GM13977 (cell line): ENCODE results near the gene DFFA.
"Not testable (repeated sequence)": the region's sequence is repeated elsewhere in the genome, so short reads cannot be mapped to it uniquely, and the experiment has no call there.

ENCODE experiments used
- DNase-seq: peaks from one replicate; pipeline ENCODE4 v3.0.0; 2012; ENCODE audit warnings: low spot score
- in situ Hi-C: fragments of 300-500 bp; cut with MboI; formaldehyde crosslinking; loops from one replicate; pipeline ENCODE4 v1.12.0; 2022; ENCODE audit warnings: low sequenced_read_pairs, low pct_unique_long_range_greater_than_20kb, mixed read lengths, inconsistent platforms; ENCODE audit not compliant: unreplicated experiment
- TF ChIP-seq, protein P1 (sequence below): IDR thresholded peaks from 2 replicates; pipeline ENCODE4 v1.5.1; 2012; ENCODE audit warnings: mild to moderate bottlenecking, control low read depth; ENCODE audit not compliant: insufficient read depth; ENCODE audit errors: extremely low read depth, missing control alignments

The DFFA gene

DNA sequence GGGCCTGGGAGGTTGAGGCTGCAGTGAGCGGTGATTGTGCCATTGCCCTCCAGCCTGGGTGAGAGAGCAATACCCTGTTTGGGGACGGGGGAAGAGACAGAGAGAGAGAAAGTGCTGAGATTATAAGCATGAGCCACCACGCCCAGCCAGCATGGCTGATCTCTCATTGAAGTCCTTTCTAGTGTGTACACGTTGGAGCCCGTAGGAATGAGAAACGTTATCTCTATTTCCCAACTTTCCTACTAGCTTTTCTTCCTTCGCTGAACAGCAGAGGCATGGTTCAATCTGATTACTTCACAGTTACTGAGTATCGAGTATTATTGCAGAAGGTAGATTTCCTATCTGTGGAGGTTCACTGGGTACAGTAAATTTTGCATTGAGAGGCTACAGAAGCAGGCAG is 7.0 kb upstream of the DFFA start:
- TF ChIP-seq, protein P1, sequence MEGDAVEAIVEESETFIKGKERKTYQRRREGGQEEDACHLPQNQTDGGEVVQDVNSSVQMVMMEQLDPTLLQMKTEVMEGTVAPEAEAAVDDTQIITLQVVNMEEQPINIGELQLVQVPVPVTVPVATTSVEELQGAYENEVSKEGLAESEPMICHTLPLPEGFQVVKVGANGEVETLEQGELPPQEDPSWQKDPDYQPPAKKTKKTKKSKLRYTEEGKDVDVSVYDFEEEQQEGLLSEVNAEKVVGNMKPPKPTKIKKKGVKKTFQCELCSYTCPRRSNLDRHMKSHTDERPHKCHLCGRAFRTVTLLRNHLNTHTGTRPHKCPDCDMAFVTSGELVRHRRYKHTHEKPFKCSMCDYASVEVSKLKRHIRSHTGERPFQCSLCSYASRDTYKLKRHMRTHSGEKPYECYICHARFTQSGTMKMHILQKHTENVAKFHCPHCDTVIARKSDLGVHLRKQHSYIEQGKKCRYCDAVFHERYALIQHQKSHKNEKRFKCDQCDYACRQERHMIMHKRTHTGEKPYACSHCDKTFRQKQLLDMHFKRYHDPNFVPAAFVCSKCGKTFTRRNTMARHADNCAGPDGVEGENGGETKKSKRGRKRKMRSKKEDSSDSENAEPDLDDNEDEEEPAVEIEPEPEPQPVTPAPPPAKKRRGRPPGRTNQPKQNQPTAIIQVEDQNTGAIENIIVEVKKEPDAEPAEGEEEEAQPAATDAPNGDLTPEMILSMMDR = no peak
- in situ Hi-C loops = no loop called here
- no peak for DNase-seq

DNA sequence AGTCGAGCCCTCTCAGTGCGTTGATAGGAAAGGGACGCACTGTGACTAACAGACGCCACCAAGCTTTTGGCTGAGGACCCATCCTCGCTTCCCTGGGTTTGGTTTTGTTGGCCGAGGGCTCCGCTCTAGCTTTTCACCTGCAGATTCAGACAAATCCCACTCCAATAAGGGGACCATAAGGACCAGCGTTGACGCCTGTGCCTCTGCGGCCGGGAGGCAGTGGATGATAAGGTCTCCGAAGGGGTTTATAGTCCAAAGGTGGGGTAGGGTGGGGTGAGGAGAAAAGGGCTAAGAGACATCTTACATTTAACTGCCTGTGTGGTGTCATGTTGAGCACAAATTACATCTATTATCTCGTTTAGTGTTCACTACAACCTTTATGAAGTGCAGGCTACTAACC is 3.2 kb upstream of the DFFA start:
- DNase-seq = no peak
- in situ Hi-C loops = no loop called here
- TF ChIP-seq, protein P1 = no peak

DNA sequence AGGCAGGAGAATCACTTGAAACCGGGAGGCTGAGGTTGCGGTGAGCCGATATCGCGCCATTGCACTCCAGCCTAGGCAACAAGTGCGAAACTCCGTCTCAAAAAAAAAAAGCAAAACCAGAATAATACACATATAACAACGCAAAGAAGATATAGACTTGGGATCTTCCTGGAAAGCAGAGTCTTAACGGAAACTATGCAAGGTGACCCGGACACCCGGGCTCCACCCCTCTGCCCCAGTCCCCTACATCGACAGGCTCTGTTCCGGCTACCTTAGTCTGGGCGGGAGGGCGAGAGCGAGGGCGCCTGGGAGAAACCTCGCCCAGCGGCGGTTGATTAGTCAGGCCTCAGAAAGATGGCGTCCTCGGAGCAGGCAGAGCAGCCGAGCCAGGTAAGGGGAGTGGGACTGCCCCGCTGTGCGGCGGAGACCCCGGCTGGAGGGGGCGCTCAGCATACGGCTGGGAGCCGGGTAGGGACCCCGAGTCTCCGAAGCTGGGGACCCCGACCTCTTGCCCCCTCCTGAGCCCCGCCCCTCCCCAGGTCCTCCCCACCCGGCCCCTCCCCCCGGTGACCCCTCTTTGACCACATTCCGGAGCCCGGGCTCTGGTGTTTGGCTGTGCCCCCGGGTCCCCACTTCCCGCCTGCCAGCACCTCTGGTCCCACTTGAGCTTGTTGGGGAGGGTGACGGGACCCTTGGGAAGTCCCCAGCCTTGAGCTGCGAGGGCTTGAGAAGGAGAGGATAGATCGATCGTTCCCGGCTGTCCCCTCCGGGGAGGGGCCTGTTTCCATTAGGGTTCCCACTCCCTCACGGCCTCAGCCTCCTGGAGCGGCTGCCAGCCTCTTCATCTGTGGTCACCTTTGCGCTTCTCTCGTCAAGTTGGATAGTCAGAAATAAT is 2.5 kb upstream of the DFFA start, which contains the start of gene PEX14:
Gene PEX14 (plus strand): TSS at position 338 of the 895 bp plus-strand sequence. CDS start 17 bp downstream, at position 355.
- peak; percentile 92 for DNase-seq
- in situ Hi-C loops = no loop called here
- TF ChIP-seq, protein P1 = no peak

- in situ Hi-C loops, DNase-seq: not testable (repeated sequence)
These were observed 1.9 kb upstream of the DFFA start for GRCh38 chr1:10474309-10474612.

GRCh38 chr1:10473145-10473765 is 926 bp upstream of the DFFA start:
- TF ChIP-seq, protein P1 = no peak
- in situ Hi-C loops = no loop called here
- DNase-seq = no peak

DNA sequence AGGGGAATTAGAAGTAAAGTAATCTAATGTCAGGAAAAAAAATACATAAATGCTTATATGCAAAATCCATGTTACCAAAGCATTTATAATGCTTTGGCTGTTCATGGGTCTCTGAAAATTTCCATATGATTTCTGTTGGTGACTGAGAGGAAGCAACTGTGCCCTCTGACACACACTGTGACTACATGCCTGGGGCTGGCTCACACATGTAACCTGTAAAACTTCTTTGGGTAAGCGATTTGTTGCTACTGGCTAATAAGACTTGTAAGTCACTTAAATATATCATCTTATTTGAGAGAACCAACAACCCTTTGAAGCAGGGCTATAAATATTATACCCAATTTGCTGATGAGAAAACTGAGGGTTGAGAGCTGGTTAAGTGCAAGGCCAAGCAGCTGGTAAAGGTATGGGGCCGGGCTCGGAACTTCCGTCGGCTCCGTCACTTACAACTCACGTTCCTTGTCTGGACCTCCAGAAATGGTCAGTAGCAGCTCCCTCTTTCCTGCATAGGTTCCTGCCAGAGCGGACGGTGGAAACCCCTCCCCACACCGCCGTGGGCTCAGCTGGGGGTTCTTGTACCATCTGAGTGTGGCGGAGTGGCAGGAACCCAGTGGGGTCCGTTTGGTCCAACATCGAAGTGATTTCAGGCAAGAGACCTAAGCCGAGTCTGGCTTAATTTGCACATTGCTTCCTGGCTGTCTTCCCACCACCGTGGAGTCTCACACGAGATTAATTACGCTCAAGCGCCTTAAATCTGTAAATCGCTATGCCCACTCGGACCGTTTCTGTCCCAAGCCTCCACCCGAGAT is 714 bp downstream of the DFFA start:
- in situ Hi-C loops = no loop called here
- TF ChIP-seq, protein P1 = no peak
- no peak for DNase-seq
